Left hindlimb (tissue), 1 donor: ENCODE data around the gene MVK.

ENCODE experiments used
- DNase-seq: peaks from one replicate; pipeline ENCODE4 v3.0.0-alpha.2; 2018

Gene MVK

GRCh38 chr12:109545826-109546225 lies 27.8 kb upstream of the MVK start:
- DNase-seq = no peak

DNA sequence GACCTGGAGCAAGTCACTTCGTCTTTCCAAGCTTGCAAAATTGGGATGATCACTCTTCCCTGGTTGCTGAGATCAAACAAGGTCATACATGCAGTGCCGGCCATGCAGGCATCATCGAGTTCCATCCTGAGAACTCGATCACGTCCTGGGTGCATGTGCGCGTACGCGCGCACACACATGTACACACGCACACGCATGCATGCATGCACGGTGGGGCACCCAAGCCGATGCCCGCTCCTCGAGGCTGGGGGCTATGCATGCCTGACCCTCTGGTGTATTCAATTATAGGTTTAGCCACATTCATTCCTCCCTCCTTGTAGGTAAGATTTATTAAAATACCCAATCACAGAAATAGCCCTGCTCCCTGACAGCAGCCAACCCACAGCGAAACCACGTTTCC lies 26.3 kb upstream of the MVK start:
- DNase-seq = no peak

- no peak for DNase-seq
Measured at GRCh38 chr12:109548258-109548657, 25.3 kb upstream of the MVK start.

GRCh38 chr12:109549613-109550270 lies 23.9 kb upstream of the MVK start:
- DNase-seq = no peak

DNA sequence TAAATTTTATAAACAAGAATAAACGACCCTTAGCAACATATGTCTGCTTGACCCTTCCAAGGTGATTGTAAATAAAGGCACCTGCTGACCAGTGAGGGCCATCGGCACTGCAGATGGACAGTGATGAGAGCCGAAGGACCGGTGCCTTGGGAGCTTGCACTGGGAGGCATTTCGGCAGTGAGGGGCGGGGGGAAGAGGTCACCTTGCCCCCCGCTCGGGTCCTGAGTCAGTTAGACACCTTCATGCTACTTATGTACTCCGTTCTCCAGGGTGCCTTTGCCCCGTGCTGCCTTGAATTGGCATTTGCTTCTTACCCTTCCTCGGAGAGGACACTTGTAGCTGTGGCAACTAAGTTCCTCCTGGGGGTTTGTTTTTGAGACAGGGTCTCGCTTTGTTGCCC lies 23.3 kb upstream of the MVK start:
- no peak for DNase-seq

DNA sequence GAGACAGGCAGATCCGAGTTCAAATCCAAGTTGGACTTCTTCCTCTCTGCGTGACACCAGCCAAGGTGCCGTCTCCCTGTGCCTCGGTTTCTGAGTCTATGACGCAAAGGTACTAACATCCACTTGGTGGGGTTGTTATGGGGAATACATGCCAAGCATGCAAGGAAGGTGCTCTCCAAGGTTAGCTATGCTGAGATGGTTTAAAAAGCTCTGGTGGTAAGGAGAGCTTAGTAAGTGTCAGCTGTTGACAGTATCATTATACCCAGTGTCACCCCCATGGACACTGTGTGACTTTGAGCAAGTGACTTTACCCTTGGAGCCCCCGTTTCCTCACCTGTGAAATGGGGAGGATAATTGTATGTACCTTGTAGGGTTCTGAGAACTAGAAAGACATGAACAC lies 22.5 kb upstream of the MVK start:
- DNase-seq = no peak

DNA sequence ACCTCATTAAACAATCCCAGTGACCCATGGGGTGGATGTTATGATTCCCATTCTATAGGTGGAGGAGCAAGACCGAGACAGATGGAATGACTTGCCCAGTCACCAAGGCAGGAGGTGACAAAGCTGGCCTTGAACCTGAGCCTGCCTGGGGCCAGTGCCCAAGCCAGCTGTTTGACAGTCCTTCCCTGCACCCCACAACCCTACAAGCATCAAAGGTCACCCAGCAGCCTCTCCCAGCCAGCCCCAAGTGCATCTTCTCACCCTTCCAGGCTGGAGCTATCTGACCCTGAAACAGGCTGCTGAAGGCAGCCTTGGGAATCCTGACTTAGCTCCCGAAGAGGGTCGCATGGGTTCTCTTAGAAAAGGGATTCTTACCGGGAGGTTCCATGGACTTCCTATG lies 20.6 kb upstream of the MVK start:
- no peak for DNase-seq

GRCh38 chr12:109553483-109553882 lies 20.1 kb upstream of the MVK start:
- DNase-seq = no peak

GRCh38 chr12:109553906-109554500 lies 19.6 kb upstream of the MVK start:
- DNase-seq = no peak

GRCh38 chr12:109554761-109555160 lies 18.8 kb upstream of the MVK start:
- DNase-seq = no peak

GRCh38 chr12:109555431-109556315 lies 17.9 kb upstream of the MVK start:
- no peak for DNase-seq

- DNase-seq = no peak
Measured at GRCh38 chr12:109557200-109557599, 16.4 kb upstream of the MVK start.

GRCh38 chr12:109557805-109558204 lies 15.8 kb upstream of the MVK start:
- DNase-seq = no peak

GRCh38 chr12:109558374-109559199 lies 15.0 kb upstream of the MVK start:
- DNase-seq = no peak

GRCh38 chr12:109559200-109559505 lies 14.4 kb upstream of the MVK start:
- DNase-seq = no peak

DNA sequence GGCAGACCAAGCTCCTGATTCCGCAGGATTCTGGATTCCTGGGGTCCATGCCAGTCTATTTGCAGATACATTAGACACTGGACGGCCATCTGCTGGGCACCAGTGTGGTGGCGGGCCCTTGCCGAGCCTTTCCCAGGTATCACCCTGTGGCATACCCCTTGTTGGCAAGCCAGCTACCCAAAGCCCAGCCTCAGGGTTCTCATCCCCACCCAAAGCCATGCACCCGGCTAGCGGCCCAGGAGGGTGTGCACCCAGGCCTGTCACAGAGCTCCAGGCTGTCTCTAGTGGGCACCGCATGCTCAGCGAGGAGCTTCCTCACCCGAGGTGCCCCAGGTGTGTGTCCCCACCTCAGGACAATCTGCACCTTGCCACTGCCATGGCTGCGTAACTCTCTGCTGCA lies 14.0 kb upstream of the MVK start:
- no peak for DNase-seq

- no peak for DNase-seq
Measured at GRCh38 chr12:109560867-109561710, 12.5 kb upstream of the MVK start.

GRCh38 chr12:109561711-109562030 lies 11.9 kb upstream of the MVK start:
- no peak for DNase-seq

- DNase-seq = no peak
Measured at GRCh38 chr12:109562871-109563270, 10.7 kb upstream of the MVK start.

GRCh38 chr12:109563291-109564284 lies 10.0 kb upstream of the MVK start:
- DNase-seq = peak; percentile 48

GRCh38 chr12:109566424-109566823 lies 7.2 kb upstream of the MVK start:
- DNase-seq = no peak
